ENCODE results near the gene TKTL1. TPM values are rescaled to one million over a fixed set of nuclear protein-coding genes. Genes with fewer than 3 reads are reported as not detected.
A peak's percentile ranks its signal among the peaks of the same experiment; 100 is the strongest.

Gene TKTL1
- total RNA-seq, 4 donors from 2014 or later: not detected

DNA sequence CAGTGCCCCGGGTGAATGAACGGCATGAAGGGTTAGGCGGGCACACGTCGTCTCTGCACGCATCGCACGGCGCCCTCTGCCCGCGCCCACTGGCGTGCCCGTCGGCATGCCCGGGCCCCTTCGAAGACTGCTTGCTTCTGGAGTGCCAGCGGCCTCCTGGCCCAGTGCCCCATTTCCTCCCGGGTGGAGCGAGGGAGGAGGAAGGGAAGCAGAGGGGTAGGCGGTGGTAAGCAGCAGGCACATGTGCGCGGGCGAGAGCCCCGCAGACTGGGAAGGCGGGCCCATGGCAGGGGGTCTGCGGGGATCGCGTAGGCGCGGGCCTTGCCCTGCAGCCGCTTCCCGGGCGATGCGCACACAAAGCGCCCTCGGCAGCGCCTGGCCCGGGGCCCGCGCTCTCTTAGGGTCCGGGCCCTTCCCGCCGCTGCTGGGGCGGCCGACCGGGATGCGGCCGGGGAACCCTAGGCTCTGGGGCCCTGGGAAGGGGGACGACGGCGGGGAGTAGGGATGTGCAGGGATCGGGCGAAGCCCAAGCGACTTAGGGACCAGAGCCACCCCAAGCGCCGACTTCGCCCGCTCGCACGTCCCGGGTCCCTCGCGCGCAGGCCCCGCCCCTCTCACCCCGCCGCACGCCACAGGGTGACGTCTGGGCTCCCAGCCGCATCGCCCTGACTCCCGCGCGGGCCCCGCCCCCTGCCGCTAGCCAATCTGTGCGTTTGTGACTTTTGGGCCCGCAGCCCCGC, 82.6 kb downstream of the TKTL1 start:
- DNase-seq: peak in 2 of 3 donors; percentile 61 to 66
- Histone ChIP-seq H3K27me3 (no peaks in the 10 kb centered on the region), H3K36me3 (peaks cover 0 to 4% (median 0%) of the 10 kb centered on the region in 3 donors), H3K4me3 (peak overlapping the region; percentile 46 to 61 (median 56)), H3K9me3 (no peaks in the 10 kb centered on the region), H3K27ac (peak overlapping the region; percentile 93 to 97 (median 95)), H3K4me1 (peaks cover 0 to 21% (median 9%) of the 10 kb centered on the region in 4 donors)
- TF ChIP-seq POLR2A (IDR thresholded peaks at IDR 0.05): peak; percentile 45 to 70
- TF ChIP-seq, protein P1, sequence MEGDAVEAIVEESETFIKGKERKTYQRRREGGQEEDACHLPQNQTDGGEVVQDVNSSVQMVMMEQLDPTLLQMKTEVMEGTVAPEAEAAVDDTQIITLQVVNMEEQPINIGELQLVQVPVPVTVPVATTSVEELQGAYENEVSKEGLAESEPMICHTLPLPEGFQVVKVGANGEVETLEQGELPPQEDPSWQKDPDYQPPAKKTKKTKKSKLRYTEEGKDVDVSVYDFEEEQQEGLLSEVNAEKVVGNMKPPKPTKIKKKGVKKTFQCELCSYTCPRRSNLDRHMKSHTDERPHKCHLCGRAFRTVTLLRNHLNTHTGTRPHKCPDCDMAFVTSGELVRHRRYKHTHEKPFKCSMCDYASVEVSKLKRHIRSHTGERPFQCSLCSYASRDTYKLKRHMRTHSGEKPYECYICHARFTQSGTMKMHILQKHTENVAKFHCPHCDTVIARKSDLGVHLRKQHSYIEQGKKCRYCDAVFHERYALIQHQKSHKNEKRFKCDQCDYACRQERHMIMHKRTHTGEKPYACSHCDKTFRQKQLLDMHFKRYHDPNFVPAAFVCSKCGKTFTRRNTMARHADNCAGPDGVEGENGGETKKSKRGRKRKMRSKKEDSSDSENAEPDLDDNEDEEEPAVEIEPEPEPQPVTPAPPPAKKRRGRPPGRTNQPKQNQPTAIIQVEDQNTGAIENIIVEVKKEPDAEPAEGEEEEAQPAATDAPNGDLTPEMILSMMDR (IDR thresholded peaks at IDR 0.05): no peak

DNA sequence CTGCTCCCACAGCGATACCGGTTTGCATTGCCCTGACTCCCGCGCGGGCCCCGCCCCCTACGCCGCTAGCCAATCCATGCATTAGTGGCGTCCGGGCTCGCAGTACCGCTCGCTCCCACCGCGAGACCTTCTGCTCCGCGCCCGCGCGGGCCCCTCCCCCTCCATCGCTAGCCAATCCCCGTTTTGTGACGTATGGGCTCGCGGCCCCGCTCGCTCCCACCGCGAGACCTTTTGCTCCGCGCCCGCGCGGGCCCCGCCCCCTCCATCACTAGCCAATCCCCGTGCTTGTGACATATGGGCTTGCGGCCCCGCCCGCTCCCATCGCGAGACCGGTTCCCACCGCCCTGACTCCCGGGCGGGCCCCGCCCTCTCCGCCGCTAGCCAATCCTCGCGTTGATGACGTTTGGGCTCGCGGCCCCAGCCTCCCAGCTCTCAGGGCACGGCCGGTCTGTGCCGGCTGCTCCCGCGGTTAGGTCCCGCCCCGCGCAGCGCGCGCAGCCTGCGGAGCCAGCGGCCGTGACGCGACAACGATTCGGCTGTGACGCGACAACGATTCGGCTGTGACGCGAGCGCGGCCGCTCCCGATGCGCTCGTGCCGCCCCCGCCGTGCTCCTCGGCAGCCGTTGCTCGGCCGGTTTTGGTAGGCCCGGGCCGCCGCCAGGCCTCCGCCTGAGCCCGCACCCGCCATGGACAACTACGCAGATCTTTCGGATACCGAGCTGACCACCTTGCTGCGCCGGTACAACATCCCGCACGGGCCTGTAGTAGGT, 83.4 kb downstream of the TKTL1 start, which contains the start of gene EMD:
Gene EMD (plus strand): TSS at position 497 of the 770 bp plus-strand sequence. CDS start 190 bp downstream, at position 687.
- DNase-seq: peak; percentile 96 to 99 (median 97)
- peak; percentile 67 to 75 for TF ChIP-seq POLR2A (IDR thresholded peaks at IDR 0.05)
- TF ChIP-seq, protein P1 (IDR thresholded peaks at IDR 0.05): peak in 3 of 6 experiments; percentile 26 to 30 (median 29)
- H3K4me1 ChIP-seq: peaks cover 0 to 15% (median 5%) of the 10 kb centered on the region in 4 donors
- peak within 1 kb of the TSS; percentile 94 to 99 (median 98) for H3K27ac ChIP-seq
- H3K9me3 ChIP-seq: no peaks in the 10 kb centered on the region
- peaks cover 0 to 4% (median 0%) of the 10 kb centered on the region in 3 donors for H3K36me3 ChIP-seq
- peak within 1 kb of the TSS; percentile 74 to 88 (median 80) for H3K4me3 ChIP-seq
- H3K27me3 ChIP-seq: no peaks in the 10 kb centered on the region

DNA sequence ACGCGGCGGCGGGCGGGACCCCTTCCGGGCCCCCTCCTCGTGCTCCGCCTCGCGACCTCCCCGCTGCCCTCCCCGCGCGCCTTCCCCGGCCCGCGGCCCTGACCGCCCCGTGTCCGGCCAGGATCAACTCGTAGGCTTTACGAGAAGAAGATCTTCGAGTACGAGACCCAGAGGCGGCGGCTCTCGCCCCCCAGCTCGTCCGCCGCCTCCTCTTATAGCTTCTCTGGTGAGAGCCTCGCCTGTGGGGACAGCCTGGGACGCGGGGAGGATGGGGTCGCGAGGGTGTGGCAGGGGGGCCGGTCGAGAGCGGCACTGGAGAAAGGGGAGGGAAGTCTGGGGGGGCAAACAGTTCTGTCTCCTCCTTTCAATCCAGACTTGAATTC, 84.0 kb downstream of the TKTL1 start:
- no peak for TF ChIP-seq POLR2A (IDR thresholded peaks at IDR 0.05)
- TF ChIP-seq, protein P1 (IDR thresholded peaks at IDR 0.05): no peak
- H3K4me3 ChIP-seq: peak overlapping the region; percentile 74 to 88 (median 80)
- H3K4me1 ChIP-seq: peaks cover 0 to 10% (median 4%) of the 10 kb centered on the region in 4 donors
- DNase-seq: no peak
- H3K9me3 ChIP-seq: no peaks in the 10 kb centered on the region
- peaks cover 0 to 4% (median 0%) of the 10 kb centered on the region in 3 donors for H3K36me3 ChIP-seq
- peak overlapping the region; percentile 92 to 99 (median 98) for H3K27ac ChIP-seq
- no peaks in the 10 kb centered on the region for H3K27me3 ChIP-seq

Other genes starting within 250 kb of the TKTL1 start
- gene MECP2, start 198.1 kb upstream of the TKTL1 start, total RNA-seq: 100 to 1,000 TPM in 1 of 4 donors, 10 to 100 TPM in 3; 39.8 to 147 (median 55.4) TPM
- not detected for gene OPN1LW, start 151.6 kb upstream of the TKTL1 start, total RNA-seq
- not detected for gene OPN1MW, start 113.2 kb upstream of the TKTL1 start, total RNA-seq
- gene OPN1MW2, start 76.0 kb upstream of the TKTL1 start, total RNA-seq: not detected
- gene OPN1MW3, start 38.2 kb upstream of the TKTL1 start, total RNA-seq: not detected
- gene TEX28, start 671 bp upstream of the TKTL1 start, total RNA-seq: not detected
- gene FLNA, start 78.8 kb downstream of the TKTL1 start, total RNA-seq: 100 to 1,000 TPM; 143 to 663 (median 328) TPM
- 10 to 100 TPM; 21.7 to 31.4 (median 26.6) TPM for gene EMD, start 83.5 kb downstream of the TKTL1 start, total RNA-seq
- gene RPL10, start 102.6 kb downstream of the TKTL1 start, total RNA-seq: 1,000 to 10,000 TPM; 1,992 to 4,644 (median 2,626) TPM
- gene DNASE1L1, start 113.5 kb downstream of the TKTL1 start, total RNA-seq: 10 to 100 TPM; 23.9 to 41.2 (median 32.2) TPM
- gene TAFAZZIN, start 115.7 kb downstream of the TKTL1 start, total RNA-seq: 100 to 1,000 TPM; 105 to 147 (median 112) TPM
- 10 to 100 TPM; 11.6 to 80.0 (median 54.9) TPM for gene ATP6AP1, start 132.9 kb downstream of the TKTL1 start, total RNA-seq
- gene GDI1, start 141.4 kb downstream of the TKTL1 start, total RNA-seq: 100 to 1,000 TPM in 2 of 4 donors, 10 to 100 TPM in 2; 65.2 to 278 (median 117) TPM
- gene FAM50A, start 148.3 kb downstream of the TKTL1 start, total RNA-seq: 100 to 1,000 TPM in 1 of 4 donors, 10 to 100 TPM in 3; 35.6 to 212 (median 54.6) TPM
- 10 to 100 TPM; 38.0 to 54.6 (median 48.4) TPM for gene PLXNA3, start 162.5 kb downstream of the TKTL1 start, total RNA-seq
- 10 to 100 TPM in 3 of 4 donors, 1 to 10 TPM in 1; 8.5 to 15.7 (median 10.8) TPM for gene LAGE3, start 183.5 kb downstream of the TKTL1 start, total RNA-seq
- 10 to 100 TPM; 20.6 to 45.9 (median 34.6) TPM for gene UBL4A, start 190.8 kb downstream of the TKTL1 start, total RNA-seq
- gene SLC10A3, start 194.8 kb downstream of the TKTL1 start, total RNA-seq: 10 to 100 TPM; 11.6 to 19.8 (median 16.5) TPM
- 100 to 1,000 TPM in 2 of 4 donors, 10 to 100 TPM in 2; 18.2 to 117 (median 101) TPM for gene FAM3A, start 220.4 kb downstream of the TKTL1 start, total RNA-seq

Data from Peyer's patch (tissue), 4 donors.